Upper lobe of left lung (tissue), 6 donors: ENCODE measurements around the gene PHKB. TPM values are rescaled to one million over a fixed set of nuclear protein-coding genes. Genes with fewer than 3 reads are reported as not detected.

Source experiments
- ATAC-seq, 2 donors: fragments of 200-7000 bp; cut with Tn5 transposase; one replicate each; pipeline ENCODE4 v1.9.1; 2022; ENCODE audit warnings: mild to moderate bottlenecking in 2 of 2, moderate library complexity in 2 of 2; ENCODE audit not compliant: low FRiP score in 2 of 2
- DNase-seq, 2 donors: peaks; one replicate each; pipeline ENCODE4 v3.0.0-alpha.2; 2019 to 2020
- H3K27ac ChIP-seq, 4 donors: fragments of 200-600 bp; sonication (generic); one replicate each; pipeline ENCODE4 v1.5.1; 2016 to 2019
- H3K27me3 ChIP-seq, 4 donors: fragments of 200-600 bp; sonication (generic); one replicate each; pipeline ENCODE4 v1.5.1; 2017 to 2019
- H3K36me3 ChIP-seq, 4 donors: fragments of 200-600 bp; sonication (generic); one replicate each; pipeline ENCODE4 v1.5.1; 2016 to 2019
- H3K4me1 ChIP-seq, 4 donors: fragments of 200-600 bp; sonication (generic); one replicate each; pipeline ENCODE4 v1.5.1; 2018 to 2019
- H3K4me3 ChIP-seq, 4 donors: fragments of 200-600 bp; sonication (generic); one replicate each; pipeline ENCODE4 v1.5.1; 2017 to 2019; ENCODE audit warnings: mild to moderate bottlenecking in 2 of 4, moderate library complexity in 1 of 4
- H3K9me3 ChIP-seq, 4 donors: fragments of 200-600 bp; sonication (generic); one replicate each; pipeline ENCODE4 v1.5.1; 2018 to 2019
- CTCF ChIP-seq, 6 experiments: fragments of 450-650 bp in 4 of 6; fragments of 200-600 bp in 2 of 6; sonication (generic) in 2 of 6; IDR thresholded peaks; one replicate each; pipeline ENCODE4 v1.5.1; 2016 to 2019; ENCODE audit warnings: antibody characterized with exemption in 6 of 6
- EP300 ChIP-seq, 4 donors: sonication (generic); formaldehyde crosslinking; IDR thresholded peaks; one replicate each; pipeline ENCODE4 v1.5.1; 2017; ENCODE audit warnings: antibody characterized with exemption in 4 of 4, control low read depth in 2 of 4
- POLR2A ChIP-seq, 4 donors: fragments of 450-650 bp; IDR thresholded peaks; one replicate each; pipeline ENCODE4 v1.5.1; 2016 to 2017; ENCODE audit warnings: antibody characterized with exemption in 4 of 4, mild to moderate bottlenecking in 2 of 4
- POLR2AphosphoS5 ChIP-seq, 2 donors: sonication (generic); formaldehyde crosslinking; IDR thresholded peaks; one replicate each; pipeline ENCODE4 v1.5.1; 2017; ENCODE audit warnings: antibody characterized with exemption in 2 of 2
- WGBS, 2 donors: methylation state at CpG; one replicate each; pipeline ENCODE4 v1.1.5; 2017 to 2018; 5-methylcytosine and 5-hydroxymethylcytosine counted together
- total RNA-seq, 6 donors: library from RNA; depleted of rRNA in 4 of 6; stranded (reverse); fragments of >200 nt in 4 of 6; gene quantifications; one replicate each; pipeline versions ENCODE4 v1.1.0 to v1.2.1, GENCODE V29; 2016 to 2021
- donor health status: DM: no; HTN: no; CAD: no; lungs with moderate emphysema.
- donor health status: DM: no; HTN: yes; CAD: no; lungs with severe emphysema.

PHKB gene
- total RNA-seq, 6 donors from 2014 or later, result 63.0 to 135 (median 78.5) TPM

- ATAC-seq (no peak), DNase-seq (no peak)
- Histone ChIP-seq H3K4me1 (peaks cover 0 to 2% (median 0%) of the 10 kb centered on the region in 4 donors), H3K27me3 (no peaks in the 10 kb centered on the region), H3K27ac (no peak overlapping the region), H3K4me3 (no peak overlapping the region), H3K36me3 (peaks cover 0 to 19% (median 8%) of the 10 kb centered on the region in 4 donors), H3K9me3 (no peaks in the 10 kb centered on the region)
- WGBS, 2 donors, result 89 to 100% methylated on average over 1 of the region's 1 CpG
- TF ChIP-seq POLR2A (IDR thresholded peaks at IDR 0.05), result no peak
- TF ChIP-seq POLR2AphosphoS5 (IDR thresholded peaks at IDR 0.05), result no peak
- TF ChIP-seq CTCF (IDR thresholded peaks at IDR 0.05), result no peak
- no peak for TF ChIP-seq EP300 (IDR thresholded peaks at IDR 0.05)
These were observed 177.0 kb downstream of the PHKB start for GRCh38 chr16:47638175-47638574.

GRCh38 chr16:47640661-47641060 lies 179.5 kb downstream of the PHKB start:
- no peak overlapping the region for H3K27ac ChIP-seq
- TF ChIP-seq CTCF (IDR thresholded peaks at IDR 0.05) (no peak), POLR2AphosphoS5 (IDR thresholded peaks at IDR 0.05) (no peak)
- no peaks in the 10 kb centered on the region for H3K27me3 ChIP-seq
- H3K4me1 ChIP-seq, result peaks cover 8 to 15% (median 14%) of the 10 kb centered on the region in 4 donors
- ATAC-seq (no peak), DNase-seq (no peak)
- peaks cover 0 to 15% (median 8%) of the 10 kb centered on the region in 4 donors for H3K36me3 ChIP-seq
- 93% methylated on average over 3 of the region's 3 CpGs for WGBS, 2 donors
- no peaks in the 10 kb centered on the region for H3K9me3 ChIP-seq
- no peak overlapping the region for H3K4me3 ChIP-seq

GRCh38 chr16:47643323-47644000 lies 182.3 kb downstream of the PHKB start:
- 73 to 75% methylated on average over 4 of the region's 4 CpGs for WGBS, 2 donors
- TF ChIP-seq CTCF (IDR thresholded peaks at IDR 0.05) (no peak), POLR2AphosphoS5 (IDR thresholded peaks at IDR 0.05) (no peak), EP300 (IDR thresholded peaks at IDR 0.05) (no peak), POLR2A (IDR thresholded peaks at IDR 0.05) (no peak)
- Histone ChIP-seq H3K9me3 (no peaks in the 10 kb centered on the region), H3K27me3 (no peaks in the 10 kb centered on the region), H3K4me3 (no peak overlapping the region), H3K36me3 (peaks cover 0 to 23% (median 3%) of the 10 kb centered on the region in 4 donors), H3K27ac (no peak overlapping the region), H3K4me1 (peaks cover 8 to 15% (median 14%) of the 10 kb centered on the region in 4 donors)
- ATAC-seq (no peak), DNase-seq (no peak)

- no peak for DNase-seq
- 28 to 30% methylated on average over 2 of the region's 2 CpGs for WGBS, 2 donors
- Histone ChIP-seq H3K9me3 (no peaks in the 10 kb centered on the region), H3K4me3 (no peak overlapping the region), H3K36me3 (peaks cover 0 to 30% (median 3%) of the 10 kb centered on the region in 4 donors), H3K27me3 (no peaks in the 10 kb centered on the region), H3K4me1 (peaks cover 8 to 15% (median 14%) of the 10 kb centered on the region in 4 donors), H3K27ac (no peak overlapping the region)
- TF ChIP-seq POLR2AphosphoS5 (IDR thresholded peaks at IDR 0.05) (no peak), CTCF (IDR thresholded peaks at IDR 0.05) (no peak), EP300 (IDR thresholded peaks at IDR 0.05) (no peak), POLR2A (IDR thresholded peaks at IDR 0.05) (no peak)
- no peak for ATAC-seq
These were observed 183.0 kb downstream of the PHKB start for GRCh38 chr16:47644166-47644565.

- no peak for ATAC-seq
- TF ChIP-seq CTCF (IDR thresholded peaks at IDR 0.05), result no peak
- TF ChIP-seq POLR2AphosphoS5 (IDR thresholded peaks at IDR 0.05), result no peak
- no peak for TF ChIP-seq EP300 (IDR thresholded peaks at IDR 0.05)
- no peak for TF ChIP-seq POLR2A (IDR thresholded peaks at IDR 0.05)
- H3K27me3 ChIP-seq, result no peaks in the 10 kb centered on the region
- no peak overlapping the region for H3K4me3 ChIP-seq
- no peak for DNase-seq
- no peaks in the 10 kb centered on the region for H3K9me3 ChIP-seq
- no peak overlapping the region for H3K27ac ChIP-seq
- peaks cover 0 to 35% (median 3%) of the 10 kb centered on the region in 4 donors for H3K36me3 ChIP-seq
- H3K4me1 ChIP-seq, result peaks cover 8 to 15% (median 14%) of the 10 kb centered on the region in 4 donors
These were observed 183.5 kb downstream of the PHKB start for GRCh38 chr16:47644661-47645060.
